ENCODE measurements around the gene OPN4.

The OPN4 gene

DNA sequence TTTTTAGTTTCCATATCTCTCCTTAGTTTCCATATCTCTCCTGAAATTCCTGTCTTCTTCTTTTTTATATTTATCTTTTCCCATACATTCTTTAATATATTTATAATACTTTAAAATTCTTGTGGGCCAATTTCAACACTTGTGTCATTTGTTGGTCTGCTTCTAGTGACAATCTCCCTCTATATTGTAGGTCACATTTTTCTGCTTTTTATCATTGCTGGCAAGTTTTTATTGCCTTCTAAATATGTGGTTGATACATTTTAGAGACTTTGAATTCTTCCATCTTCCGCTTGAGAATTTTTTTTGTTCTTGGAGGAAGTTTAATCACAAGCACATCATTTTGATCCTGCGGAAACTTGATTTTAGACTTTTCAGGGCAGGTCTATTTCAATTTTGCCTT lies 26.0 kb upstream of the OPN4 start:
- TF ChIP-seq CTCF (IDR thresholded peaks at IDR 0.05; ENCODE audit: low read depth, low read length): no peak
- H3K4me3 ChIP-seq (ENCODE audit: low read depth, low read length): no peak overlapping the region

GRCh38 chr10:86630079-86630478 lies 24.3 kb upstream of the OPN4 start:
- no peak overlapping the region for H3K4me3 ChIP-seq (ENCODE audit: low read depth, low read length)
- no peak for TF ChIP-seq CTCF (IDR thresholded peaks at IDR 0.05; ENCODE audit: low read depth, low read length)

DNA sequence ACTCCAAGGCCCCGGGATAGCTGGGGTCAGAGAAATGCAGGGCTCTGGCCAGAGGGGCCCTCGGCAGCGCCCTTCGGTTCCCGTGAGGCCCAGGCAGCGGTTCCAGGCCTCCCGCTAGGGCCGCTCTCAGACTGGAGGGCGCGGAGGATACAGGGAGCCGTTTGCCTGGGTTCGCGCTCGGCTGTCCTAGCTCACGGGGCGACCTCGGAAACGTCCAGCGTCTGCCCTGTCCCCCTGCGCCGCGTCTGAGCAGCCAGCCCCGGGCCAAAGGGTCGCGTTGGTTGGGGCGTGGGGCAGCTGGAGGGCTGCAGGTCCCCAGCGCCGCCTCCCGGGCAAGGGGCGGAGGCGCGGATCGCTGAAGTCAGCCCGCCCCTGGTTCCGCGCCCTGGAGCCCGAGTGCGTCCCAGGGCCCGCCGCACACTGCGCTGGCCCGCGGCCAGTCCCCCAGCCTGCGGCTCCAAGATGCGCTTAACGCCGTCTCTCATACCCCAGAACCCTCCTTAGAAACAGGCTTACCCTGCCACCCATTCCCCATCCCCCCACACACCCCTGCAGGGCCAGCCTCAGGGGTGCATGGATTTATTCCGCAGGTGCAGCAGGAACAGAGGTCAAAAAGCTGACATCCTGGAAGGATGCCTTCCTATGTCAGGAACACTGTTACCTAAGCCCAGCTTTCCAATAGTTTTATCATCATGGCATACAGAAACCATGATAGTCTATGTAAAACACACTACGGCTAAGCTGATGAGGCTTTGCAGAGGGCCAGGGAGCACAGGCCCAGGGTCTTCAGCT lies 22.1 kb upstream of the OPN4 start:
- TF ChIP-seq CTCF (IDR thresholded peaks at IDR 0.05; ENCODE audit: low read depth, low read length): no peak

DNA sequence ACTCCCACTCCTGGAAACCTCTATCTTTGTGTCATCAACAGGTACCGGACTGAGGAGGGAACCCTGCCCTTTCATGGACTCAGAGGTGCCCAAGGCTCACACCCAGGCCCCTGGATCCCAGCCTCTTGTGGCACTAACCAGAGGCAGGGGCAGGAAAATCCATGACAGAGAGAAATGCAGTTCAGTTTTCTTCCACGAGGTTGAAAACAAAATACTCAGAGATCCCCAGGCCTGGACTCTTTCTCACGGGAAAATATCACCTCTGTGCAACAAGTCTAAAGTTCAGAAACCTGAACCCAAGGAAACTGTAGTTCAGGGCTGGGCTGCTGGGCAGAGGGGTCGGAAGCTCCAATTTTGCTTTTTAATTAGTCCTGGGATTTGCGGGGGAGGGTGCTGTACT lies 21.4 kb upstream of the OPN4 start:
- H3K4me3 ChIP-seq (ENCODE audit: low read depth, low read length): no peak overlapping the region
- TF ChIP-seq CTCF (IDR thresholded peaks at IDR 0.05; ENCODE audit: low read depth, low read length): no peak

More for the DNA sequence above, 22.1 kb upstream of the OPN4 start:
- H3K4me3 ChIP-seq (ENCODE audit: low read depth, low read length): no peak overlapping the region

- no peak for TF ChIP-seq CTCF (IDR thresholded peaks at IDR 0.05; ENCODE audit: low read depth, low read length)
- H3K4me3 ChIP-seq (ENCODE audit: low read depth, low read length): no peak overlapping the region
These were observed 18.9 kb upstream of the OPN4 start for GRCh38 chr10:86635402-86635801.

DNA sequence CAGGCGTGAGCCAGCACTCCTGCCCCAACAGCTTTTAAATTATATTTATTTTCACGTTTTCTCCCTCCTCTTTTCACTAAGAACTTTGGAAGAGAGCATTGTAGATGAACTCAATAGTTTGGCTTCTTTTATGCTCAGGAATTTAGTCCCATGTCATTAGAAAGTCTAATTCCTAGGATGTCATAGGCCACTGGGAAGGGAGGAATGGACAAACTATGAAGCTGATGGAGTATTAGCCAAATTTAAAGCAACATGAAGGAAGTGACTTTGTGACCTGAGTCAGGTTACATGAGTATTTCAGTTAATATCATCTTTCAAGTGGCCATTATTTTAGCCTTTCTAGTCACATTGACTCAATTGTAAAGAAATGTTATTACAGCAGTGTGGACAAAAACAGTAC lies 18.0 kb upstream of the OPN4 start:
- TF ChIP-seq CTCF (IDR thresholded peaks at IDR 0.05; ENCODE audit: low read depth, low read length): no peak
- H3K4me3 ChIP-seq (ENCODE audit: low read depth, low read length): no peak overlapping the region

GRCh38 chr10:86642021-86642420 lies 12.3 kb upstream of the OPN4 start:
- H3K4me3 ChIP-seq (ENCODE audit: low read depth, low read length): no peak overlapping the region
- TF ChIP-seq CTCF (IDR thresholded peaks at IDR 0.05; ENCODE audit: low read depth, low read length): no peak
